K562 (cell line): ENCODE measurements around the gene ELP1. TPM values are rescaled to one million over a fixed set of nuclear protein-coding genes. Genes with fewer than 3 reads are reported as not detected.

ENCODE experiments used
- BACH1 ChIP-seq: fragments of 200-800 bp; sonication (Bioruptor generic); IDR thresholded peaks from 2 replicates; pipeline ENCODE4 v1.6.1; 2016; ENCODE audit warnings: missing genetic modification characterization, missing compliant biosample characterization
- CBFA2T3 ChIP-seq: fragments of 450-650 bp; IDR thresholded peaks from 2 replicates; pipeline ENCODE4 v1.6.1; 2017
- CBX5 ChIP-seq: IDR thresholded peaks from 2 replicates; pipeline ENCODE4 v1.6.1; 2014; ENCODE audit warnings: low read depth, borderline replicate concordance
- CHD2 ChIP-seq: IDR thresholded peaks from 2 replicates; pipeline ENCODE4 v1.6.1; 2011; ENCODE audit warnings: low read depth, low read length
- DACH1 ChIP-seq: fragments of 450-650 bp; IDR thresholded peaks from 2 replicates; pipeline ENCODE4 v1.6.1; 2018; ENCODE audit not compliant: partially characterized antibody
- EHMT2 ChIP-seq: fragments of 450-650 bp; IDR thresholded peaks from 2 replicates; pipeline ENCODE4 v1.6.1; 2018; ENCODE audit warnings: antibody characterized with exemption
- FOXA3 ChIP-seq, 2 experiments: fragments of 450-650 bp in 1 of 2; sonication (generic) in 1 of 2; formaldehyde crosslinking; IDR thresholded peaks in 1 of 2; conservative IDR thresholded peaks in 1 of 2; 2 replicates each; pipeline versions ENCODE4 v1.4.0 to v1.8.0; 2020 to 2022; ENCODE audit warnings: mild to moderate bottlenecking in 2 of 2, missing genetic modification reagents in 1 of 2
- FUS ChIP-seq: fragments of 200-400 bp; formaldehyde crosslinking; optimal IDR thresholded peaks from 2 replicates; pipeline ENCODE3; 2017; ENCODE audit warnings: low read depth, low read length
- ILK ChIP-seq: fragments of 450-650 bp; IDR thresholded peaks from 2 replicates; pipeline ENCODE4 v1.6.1; 2016; ENCODE audit warnings: missing genetic modification characterization, low read depth, mild to moderate bottlenecking, missing compliant biosample characterization, moderate library complexity, borderline replicate concordance
- KLF6 ChIP-seq: fragments of 250-450 bp; sonication (Bioruptor Pico); IDR thresholded peaks from 2 replicates; pipeline ENCODE4 v1.4.0; 2020; ENCODE audit warnings: mild to moderate bottlenecking, moderate library complexity, borderline replicate concordance
- PHB ChIP-seq: fragments of 250-450 bp; sonication (Bioruptor Pico); IDR thresholded peaks from 2 replicates; pipeline ENCODE4 v1.5.0; 2021
- SMARCA4 ChIP-seq: fragments of 450-650 bp; IDR thresholded peaks from 2 replicates; pipeline ENCODE4 v1.6.1; 2016
- TAF15 ChIP-seq: fragments of 200-400 bp; formaldehyde crosslinking; IDR thresholded peaks from 2 replicates; pipeline ENCODE4 v1.6.1; 2017; ENCODE audit warnings: mild to moderate bottlenecking, low read depth, low read length, moderate library complexity
- TCFL5 ChIP-seq: fragments of 250-450 bp; sonication (Bioruptor Pico); conservative IDR thresholded peaks from 2 replicates; pipeline ENCODE4 v1.6.1; 2021; ENCODE audit warnings: mild to moderate bottlenecking, moderate library complexity, matching md5 sums
- TFAP4 ChIP-seq: sonication (generic); formaldehyde crosslinking; IDR thresholded peaks from 2 replicates; pipeline ENCODE4 v1.8.0; 2022; ENCODE audit warnings: missing genetic modification reagents, mild to moderate bottlenecking, moderate library complexity, borderline replicate concordance
- ZBTB34 ChIP-seq: fragments of 250-450 bp; sonication (Bioruptor Pico); IDR thresholded peaks from 2 replicates; pipeline ENCODE4 v1.8.0; 2021; ENCODE audit warnings: mild to moderate bottlenecking, moderate library complexity
- ZEB2 ChIP-seq: fragments of 450-650 bp; IDR thresholded peaks from 2 replicates; pipeline ENCODE4 v1.6.1; 2016
- ZNF311 ChIP-seq: fragments of 250-450 bp; sonication (Bioruptor Pico); IDR thresholded peaks from 2 replicates; pipeline ENCODE4 v1.4.0; 2020; ENCODE audit warnings: mild to moderate bottlenecking, moderate library complexity
- ZNF41 ChIP-seq: fragments of 250-450 bp; sonication (Bioruptor Pico); conservative IDR thresholded peaks from 2 replicates; pipeline ENCODE4 v1.4.0; 2020; ENCODE audit warnings: mild to moderate bottlenecking
- ZNF766 ChIP-seq: fragments of 200-800 bp; sonication (Bioruptor generic); conservative IDR thresholded peaks from 2 replicates; pipeline ENCODE4 v1.6.1; 2016; ENCODE audit warnings: missing genetic modification characterization, missing compliant biosample characterization
- polyA plus RNA-seq, 8 experiments: library from polyadenylated mRNA; depleted of rRNA in 4 of 8; stranded (reverse) in 5 of 8; unstranded in 3 of 8; fragments of >200 nt; fragmentation: Nextera tagmentation in 2 of 8; fragmentation: Illumina TruSeq in 1 of 8; extraction: Ambion mirVana in 2 of 8; extraction: Trizol in 1 of 8; gene quantifications; 2 replicates each; pipeline versions ENCODE4 v1.2.1 to v1.2.3, GENCODE V29; 2011 to 2014; ENCODE audit warnings: inconsistent platforms in 1 of 8, missing spikeins in 1 of 8
- total RNA-seq, 7 experiments: library from RNA; depleted of rRNA in 6 of 7; stranded (reverse); fragments of >200 nt in 6 of 7; fragmentation: Illumina TruSeq in 2 of 7; extraction: Trizol in 2 of 7; gene quantifications; 2 replicates each; pipeline versions ENCODE4 v1.2.1 to v1.2.3, GENCODE V29; 2011 to 2021; ENCODE audit warnings: low replicate concordance in 1 of 7
- TF ChIP-seq, protein P1 (sequence below): fragments of 450-650 bp; IDR thresholded peaks from 2 replicates; pipeline ENCODE4 v1.6.1; 2016; ENCODE audit warnings: mild to moderate bottlenecking
- TF ChIP-seq, protein P2 (sequence below): fragments of 250-450 bp; sonication (Bioruptor Pico); IDR thresholded peaks from 2 replicates; pipeline ENCODE4 v1.4.0; 2020; ENCODE audit warnings: borderline replicate concordance

ELP1 gene
- total and polyA plus RNA-seq, 9 of the 15 experiments (the other 6 are each of a cell fraction or from before 2014, with no cell fraction given), result 17.0 to 48.6 (median 39.7) TPM

DNA sequence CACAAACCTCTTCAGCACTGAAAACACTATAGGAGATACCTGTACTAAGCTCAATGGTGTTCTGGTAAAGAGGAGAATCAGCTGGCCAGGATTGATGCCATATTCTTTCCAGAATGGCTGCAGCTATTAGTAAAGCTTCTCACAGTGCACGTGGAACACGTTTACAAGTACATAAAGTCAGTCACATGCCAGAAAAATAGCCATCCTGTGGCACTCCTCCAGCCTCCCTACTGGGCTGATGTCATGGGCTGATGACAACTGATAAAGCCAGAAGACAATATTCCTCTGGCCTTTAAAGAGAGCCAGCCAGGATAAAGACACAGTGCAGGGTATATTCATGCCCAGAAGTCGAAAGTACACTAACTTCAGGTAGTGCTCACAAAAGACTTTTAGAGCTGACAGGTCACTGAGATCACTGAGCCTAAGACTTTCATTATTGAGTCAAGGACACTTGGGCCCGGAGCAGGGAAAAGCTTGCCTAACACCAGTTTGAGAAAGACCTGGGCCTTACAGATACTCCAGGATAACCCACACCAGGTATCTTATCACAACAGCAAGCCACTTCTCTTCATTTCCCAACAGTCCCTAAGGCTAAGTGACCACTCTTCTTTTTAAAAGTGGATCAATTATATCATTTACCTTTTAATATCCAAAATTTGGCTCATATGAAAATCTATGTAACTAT lies 29.7 kb upstream of the ELP1 start (continued):
- TF ChIP-seq ZNF311 (CRISPR knock-in tag) (no peak), FOXA3 (CRISPR knock-in tag; conservative IDR thresholded peaks at IDR 0.05 in 1 of 2, IDR thresholded peaks at IDR 0.05 in 1 of 2) (no peak), EHMT2 (no peak), BACH1 (tag) (0 out of 2 replicates have a peak, but pooled peaks have one; percentile 29), ILK (tag) (no peak), CHD2 (no peak), TAF15 (no peak), CBFA2T3 (peak; percentile 74), PHB (CRISPR knock-in tag) (no peak), ZEB2 (0 out of 2 replicates have a peak, but pooled peaks have one; percentile 22), FUS (no peak), TCFL5 (CRISPR knock-in tag) (no peak), ZBTB34 (CRISPR knock-in tag) (no peak), CBX5 (no peak), TFAP4 (CRISPR knock-in tag) (no peak), ZNF41 (CRISPR knock-in tag) (no peak), ZNF766 (CRISPR knock-in tag) (no peak), KLF6 (no peak), SMARCA4 (peak; percentile 50; the same call in 1 of the 2 replicates), DACH1 (no peak)
- TF ChIP-seq, protein P1, sequence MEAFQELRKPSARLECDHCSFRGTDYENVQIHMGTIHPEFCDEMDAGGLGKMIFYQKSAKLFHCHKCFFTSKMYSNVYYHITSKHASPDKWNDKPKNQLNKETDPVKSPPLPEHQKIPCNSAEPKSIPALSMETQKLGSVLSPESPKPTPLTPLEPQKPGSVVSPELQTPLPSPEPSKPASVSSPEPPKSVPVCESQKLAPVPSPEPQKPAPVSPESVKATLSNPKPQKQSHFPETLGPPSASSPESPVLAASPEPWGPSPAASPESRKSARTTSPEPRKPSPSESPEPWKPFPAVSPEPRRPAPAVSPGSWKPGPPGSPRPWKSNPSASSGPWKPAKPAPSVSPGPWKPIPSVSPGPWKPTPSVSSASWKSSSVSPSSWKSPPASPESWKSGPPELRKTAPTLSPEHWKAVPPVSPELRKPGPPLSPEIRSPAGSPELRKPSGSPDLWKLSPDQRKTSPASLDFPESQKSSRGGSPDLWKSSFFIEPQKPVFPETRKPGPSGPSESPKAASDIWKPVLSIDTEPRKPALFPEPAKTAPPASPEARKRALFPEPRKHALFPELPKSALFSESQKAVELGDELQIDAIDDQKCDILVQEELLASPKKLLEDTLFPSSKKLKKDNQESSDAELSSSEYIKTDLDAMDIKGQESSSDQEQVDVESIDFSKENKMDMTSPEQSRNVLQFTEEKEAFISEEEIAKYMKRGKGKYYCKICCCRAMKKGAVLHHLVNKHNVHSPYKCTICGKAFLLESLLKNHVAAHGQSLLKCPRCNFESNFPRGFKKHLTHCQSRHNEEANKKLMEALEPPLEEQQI, result no peak; the same call in 1 of the 2 replicates
- TF ChIP-seq, protein P2, sequence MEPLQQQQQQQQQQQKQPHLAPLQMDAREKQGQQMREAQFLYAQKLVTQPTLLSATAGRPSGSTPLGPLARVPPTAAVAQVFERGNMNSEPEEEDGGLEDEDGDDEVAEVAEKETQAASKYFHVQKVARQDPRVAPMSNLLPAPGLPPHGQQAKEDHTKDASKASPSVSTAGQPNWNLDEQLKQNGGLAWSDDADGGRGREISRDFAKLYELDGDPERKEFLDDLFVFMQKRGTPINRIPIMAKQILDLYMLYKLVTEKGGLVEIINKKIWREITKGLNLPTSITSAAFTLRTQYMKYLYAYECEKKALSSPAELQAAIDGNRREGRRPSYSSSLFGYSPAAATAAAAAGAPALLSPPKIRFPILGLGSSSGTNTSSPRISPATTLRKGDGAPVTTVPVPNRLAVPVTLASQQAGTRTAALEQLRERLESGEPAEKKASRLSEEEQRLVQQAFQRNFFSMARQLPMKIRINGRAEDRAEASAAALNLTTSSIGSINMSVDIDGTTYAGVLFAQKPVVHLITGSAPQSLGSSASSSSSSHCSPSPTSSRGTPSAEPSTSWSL (CRISPR knock-in tag), result no peak
